Psoas muscle (tissue), 8 donors: ENCODE measurements around the gene MDM1. TPM values are rescaled to one million over a fixed set of nuclear protein-coding genes. Genes with fewer than 3 reads are reported as not detected.

Experiments used
- ATAC-seq, 4 donors: fragments of 200-7000 bp; cut with Tn5 transposase; one replicate each; pipeline ENCODE4 v1.9.1; 2020; ENCODE audit warnings: moderate library complexity in 3 of 4, mild to moderate bottlenecking in 2 of 4
- DNase-seq, 2 donors: peaks; one replicate each; pipeline ENCODE4 v3.0.0-alpha.2; 2020
- H3K27ac ChIP-seq: fragments of 200-600 bp; one replicate; pipeline ENCODE4 v1.8.0; 2022
- H3K27me3 ChIP-seq, 3 donors: fragments of 200-600 bp in 1 of 3; one replicate each; pipeline versions ENCODE4 v1.6.1 to v1.8.0; 2013 to 2022; ENCODE audit warnings: low read length in 2 of 3, mild to moderate bottlenecking in 2 of 3, moderate library complexity in 1 of 3; ENCODE audit not compliant: insufficient read depth in 3 of 3
- H3K36me3 ChIP-seq, 2 donors: fragments of 200-600 bp in 1 of 2; one replicate each; pipeline versions ENCODE4 v1.6.1 to v1.8.0; 2013 to 2022; ENCODE audit warnings: low read depth in 1 of 2, mild to moderate bottlenecking in 1 of 2, moderate library complexity in 1 of 2; ENCODE audit not compliant: insufficient read depth in 1 of 2
- H3K4me1 ChIP-seq: fragments of 200-600 bp; one replicate; pipeline ENCODE4 v1.8.0; 2022
- H3K4me3 ChIP-seq: fragments of 200-600 bp; one replicate; pipeline ENCODE4 v1.8.0; 2022; ENCODE audit warnings: mild to moderate bottlenecking
- H3K9me3 ChIP-seq: fragments of 200-600 bp; one replicate; pipeline ENCODE4 v1.8.0; 2022
- WGBS, 3 donors: extraction: QIAGEN DNeasy Blood & Tissue Kit; methylation state at CpG; one replicate each; pipeline versions ENCODE4 v1.1.6 to v1.1.7; 2013; 5-methylcytosine and 5-hydroxymethylcytosine counted together
- intact Hi-C, 2 donors: fragments of 100-400 bp; cut with DNase I; formaldehyde crosslinking; loops; one replicate each; pipeline versions ENCODE4 v1.11.0 to v1.14.2; 2022
- polyA plus RNA-seq, 3 donors: library from polyadenylated mRNA; stranded (reverse); fragments of 200-250 nt; gene quantifications; one replicate each; pipeline ENCODE4 v1.2.3, GENCODE V29; 2013
- total RNA-seq, 4 donors: library from RNA; stranded (reverse); fragmentation: NEBNext Ultra II Directional in 2 of 4; extraction: Animal tissue kit (Norgen Biotek cat#: 25700) in 2 of 4; gene quantifications; one replicate each; pipeline versions ENCODE4 v1.2.1 to v1.2.4, GENCODE V29; 2021 to 2023
- TF ChIP-seq, protein P1 (sequence below): fragments of 200-600 bp; IDR thresholded peaks from one replicate; pipeline ENCODE4 v1.8.0; 2022; ENCODE audit warnings: antibody characterized with exemption
- donor health status: healthy with polysubstance abuse.
- donor health status: DM: no; HTN: no; CAD: no; lungs with moderate emphysema.
- donor health status: Bipolar disorder and iron deficiency.
- donor health status: healthy.
- donor health status: DM: yes; HTN: yes; CAD: no.
- donor health status: DM: no; HTN: no; CAD: no.
- donor health status: DM: no; HTN: no; CAD: no.
- donor health status: DM: yes; HTN: yes; CAD: no.

The MDM1 gene
- total and polyA plus RNA-seq, 7 donors = 1.7 to 9.8 (median 3.5) TPM

DNA sequence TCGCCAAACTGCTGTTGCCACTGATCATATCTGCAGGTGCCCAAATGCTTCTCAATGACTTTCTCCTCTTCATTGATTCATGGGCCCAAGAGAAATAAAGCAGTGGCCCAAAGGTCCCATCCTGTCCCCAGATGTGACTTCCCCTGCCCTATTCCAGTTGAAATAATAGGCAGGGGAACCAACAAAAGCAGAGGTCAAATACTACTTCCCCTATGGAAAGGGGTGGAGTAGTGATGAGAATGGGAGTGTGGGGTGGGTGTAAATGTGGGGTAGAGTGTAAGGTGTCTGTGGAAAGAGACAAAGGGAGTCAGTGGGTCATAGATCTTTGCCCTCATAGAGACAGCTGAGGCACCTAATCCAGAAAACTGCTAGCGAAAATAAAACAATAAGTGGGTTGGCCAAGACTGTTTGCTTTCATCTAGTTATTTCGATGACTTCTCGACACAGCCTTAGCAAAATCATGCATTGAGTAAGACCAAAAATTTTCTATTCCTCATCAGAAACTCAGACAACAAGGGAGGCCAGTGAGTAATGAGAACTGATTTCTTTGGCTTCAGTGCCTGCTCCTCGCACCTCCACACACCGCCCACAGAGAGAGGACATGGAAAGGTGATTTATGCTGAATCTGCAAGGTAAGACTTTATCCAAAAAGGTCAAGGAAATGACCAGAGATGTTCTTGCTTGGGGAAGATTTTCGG, 67.9 kb downstream of the MDM1 start:
- Histone ChIP-seq H3K4me3 (no peak overlapping the region), H3K36me3 (no peaks in the 10 kb centered on the region), H3K27me3 (no peaks in the 10 kb centered on the region), H3K27ac (no peak overlapping the region), H3K4me1 (no peaks in the 10 kb centered on the region), H3K9me3 (no peaks in the 10 kb centered on the region)
- intact Hi-C loops = no loop called here
- no peak for DNase-seq
- no peak for ATAC-seq
- WGBS, 3 donors = 93 to 94% (median 94%) methylated on average over 7 of the region's 7 CpGs
- TF ChIP-seq, protein P1, sequence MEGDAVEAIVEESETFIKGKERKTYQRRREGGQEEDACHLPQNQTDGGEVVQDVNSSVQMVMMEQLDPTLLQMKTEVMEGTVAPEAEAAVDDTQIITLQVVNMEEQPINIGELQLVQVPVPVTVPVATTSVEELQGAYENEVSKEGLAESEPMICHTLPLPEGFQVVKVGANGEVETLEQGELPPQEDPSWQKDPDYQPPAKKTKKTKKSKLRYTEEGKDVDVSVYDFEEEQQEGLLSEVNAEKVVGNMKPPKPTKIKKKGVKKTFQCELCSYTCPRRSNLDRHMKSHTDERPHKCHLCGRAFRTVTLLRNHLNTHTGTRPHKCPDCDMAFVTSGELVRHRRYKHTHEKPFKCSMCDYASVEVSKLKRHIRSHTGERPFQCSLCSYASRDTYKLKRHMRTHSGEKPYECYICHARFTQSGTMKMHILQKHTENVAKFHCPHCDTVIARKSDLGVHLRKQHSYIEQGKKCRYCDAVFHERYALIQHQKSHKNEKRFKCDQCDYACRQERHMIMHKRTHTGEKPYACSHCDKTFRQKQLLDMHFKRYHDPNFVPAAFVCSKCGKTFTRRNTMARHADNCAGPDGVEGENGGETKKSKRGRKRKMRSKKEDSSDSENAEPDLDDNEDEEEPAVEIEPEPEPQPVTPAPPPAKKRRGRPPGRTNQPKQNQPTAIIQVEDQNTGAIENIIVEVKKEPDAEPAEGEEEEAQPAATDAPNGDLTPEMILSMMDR = no peak

DNA sequence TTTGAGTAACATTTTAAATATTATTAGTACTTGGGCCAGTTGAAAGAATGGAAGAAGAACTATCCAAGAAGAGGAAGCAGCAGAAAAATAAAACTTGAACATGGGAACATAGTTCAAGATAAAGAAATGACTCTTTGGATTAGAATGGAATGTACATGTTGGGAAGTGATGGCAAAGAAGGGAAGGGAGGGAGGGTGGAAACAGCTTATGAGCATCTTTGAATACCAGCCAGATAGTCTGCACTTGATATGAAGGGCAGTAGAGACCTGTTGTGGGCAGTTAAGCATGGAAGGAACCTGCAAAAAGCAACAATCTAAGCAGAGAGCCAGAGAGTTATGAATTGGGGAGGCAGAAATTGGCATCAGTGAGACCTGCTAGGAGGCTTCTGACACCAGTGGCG, 68.8 kb downstream of the MDM1 start:
- ATAC-seq = no peak
- 82 to 96% (median 94%) methylated on average over 1 of the region's 1 CpG for WGBS, 3 donors
- H3K36me3 ChIP-seq = no peaks in the 10 kb centered on the region
- TF ChIP-seq, protein P1 = no peak
- no peaks in the 10 kb centered on the region for H3K4me1 ChIP-seq
- no peak overlapping the region for H3K27ac ChIP-seq
- no peaks in the 10 kb centered on the region for H3K9me3 ChIP-seq
- DNase-seq = no peak
- no peak overlapping the region for H3K4me3 ChIP-seq
- intact Hi-C loops = no loop called here
- H3K27me3 ChIP-seq = no peaks in the 10 kb centered on the region

DNA sequence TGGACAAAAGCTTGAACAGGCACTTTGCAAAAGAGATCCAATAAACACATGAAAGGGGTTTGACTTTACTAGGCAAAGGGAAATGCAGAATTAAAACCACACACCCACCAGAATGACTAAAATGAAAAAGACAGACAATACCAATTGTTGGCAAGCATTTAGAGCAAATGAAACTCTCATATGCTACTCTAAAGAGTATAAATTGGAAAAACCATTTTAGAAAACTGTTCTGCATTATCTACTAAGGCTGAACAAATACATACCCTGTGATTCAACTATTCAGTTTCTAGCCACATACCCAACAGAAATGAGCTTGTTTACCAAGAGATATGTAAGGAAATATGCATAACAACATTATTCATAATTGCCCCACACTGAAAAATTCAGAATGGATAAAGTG, 70.3 kb downstream of the MDM1 start:
- Histone ChIP-seq H3K27ac (no peak overlapping the region), H3K36me3 (no peaks in the 10 kb centered on the region), H3K4me1 (no peaks in the 10 kb centered on the region), H3K9me3 (no peaks in the 10 kb centered on the region), H3K4me3 (no peak overlapping the region), H3K27me3 (no peaks in the 10 kb centered on the region)
- DNase-seq (no peak), ATAC-seq (no peak)
- intact Hi-C loops = no loop called here
- TF ChIP-seq, protein P1 = no peak

DNA sequence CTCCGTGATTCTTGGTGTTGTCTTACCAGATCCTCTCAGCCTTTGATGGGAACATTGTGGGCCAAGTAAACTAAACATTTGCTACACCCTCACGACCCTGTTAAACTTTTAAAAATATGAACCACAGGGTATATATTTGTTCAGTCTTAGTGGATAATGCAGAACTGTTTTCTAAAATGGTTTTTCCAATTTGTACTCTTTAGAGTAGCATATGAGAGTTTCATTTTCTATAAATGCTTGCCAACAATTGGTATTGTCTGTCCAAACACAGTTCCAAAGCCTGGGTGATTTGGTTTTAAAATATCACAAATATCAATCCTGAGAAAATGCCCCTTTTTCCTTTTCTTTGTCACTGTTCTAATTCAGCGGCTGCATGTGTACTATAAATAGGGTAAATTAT, 72.0 kb downstream of the MDM1 start:
- DNase-seq (no peak), ATAC-seq (no peak)
- no peaks in the 10 kb centered on the region for H3K4me1 ChIP-seq
- intact Hi-C loops = no loop called here
- no peak overlapping the region for H3K27ac ChIP-seq
- no peaks in the 10 kb centered on the region for H3K36me3 ChIP-seq
- H3K27me3 ChIP-seq = no peaks in the 10 kb centered on the region
- H3K4me3 ChIP-seq = no peak overlapping the region
- WGBS, 3 donors = 77 to 78% (median 78%) methylated on average over 3 of the region's 3 CpGs
- TF ChIP-seq, protein P1 = no peak
- no peaks in the 10 kb centered on the region for H3K9me3 ChIP-seq
